KMS-11 (cell line): ENCODE data around the gene KCNJ6.

Source experiments
- H2AFZ ChIP-seq: fragments of 200-600 bp; sonication (generic); 2 replicates; pipeline ENCODE4 v1.6.1; 2016; ENCODE audit warnings: antibody characterized with exemption, mixed run types, low read depth
- H3K27ac ChIP-seq: fragments of 200-600 bp; sonication (generic); 2 replicates; pipeline ENCODE4 v1.6.1; 2016; ENCODE audit warnings: mild to moderate bottlenecking, mixed run types
- H3K27me3 ChIP-seq: fragments of 200-600 bp; sonication (generic); 2 replicates; pipeline ENCODE4 v1.6.1; 2017; ENCODE audit warnings: mild to moderate bottlenecking, low read depth, mixed run types, moderate library complexity; ENCODE audit not compliant: insufficient read depth
- H3K36me3 ChIP-seq: fragments of 200-600 bp; sonication (generic); 2 replicates; pipeline ENCODE4 v1.6.1; 2017; ENCODE audit warnings: mild to moderate bottlenecking, mixed run types; ENCODE audit not compliant: insufficient read depth
- H3K4me1 ChIP-seq: fragments of 200-600 bp; sonication (generic); 2 replicates; pipeline ENCODE4 v1.6.1; 2016; ENCODE audit warnings: mild to moderate bottlenecking, low read depth, mixed run types; ENCODE audit not compliant: poor library complexity, severe bottlenecking
- H3K4me2 ChIP-seq: fragments of 200-600 bp; sonication (generic); 2 replicates; pipeline ENCODE4 v1.7.0; 2016; ENCODE audit warnings: mild to moderate bottlenecking, mixed run types
- H3K4me3 ChIP-seq: fragments of 200-600 bp; sonication (generic); IDR thresholded peaks from 2 replicates; pipeline ENCODE4 v1.6.1; 2017; ENCODE audit warnings: low read depth, low read length, mixed read lengths; ENCODE audit not compliant: insufficient read depth
- H3K79me2 ChIP-seq: fragments of 200-600 bp; sonication (generic); 2 replicates; pipeline ENCODE4 v1.6.1; 2016; ENCODE audit warnings: low read depth, mixed run types; ENCODE audit not compliant: insufficient read depth
- H3K9ac ChIP-seq: fragments of 200-600 bp; sonication (generic); 2 replicates; pipeline ENCODE4 v1.6.1; 2016; ENCODE audit warnings: mild to moderate bottlenecking, mixed run types
- H4K20me1 ChIP-seq: fragments of 200-600 bp; sonication (generic); 2 replicates; pipeline ENCODE4 v1.6.1; 2016; ENCODE audit warnings: mild to moderate bottlenecking, mixed run types; ENCODE audit not compliant: insufficient read depth
- TF ChIP-seq, protein P1 (sequence below): fragments of 200-600 bp; sonication (generic); conservative IDR thresholded peaks from 2 replicates; pipeline ENCODE4 v1.6.1; 2017; ENCODE audit warnings: low read depth, mild to moderate bottlenecking, antibody characterized with exemption, low read length, moderate library complexity, mixed read lengths

KCNJ6 gene

GRCh38 chr21:37601027-37601426 is 315.2 kb downstream of the KCNJ6 start:
- H3K4me3 ChIP-seq, result no peak overlapping the region
- 0 out of 2 replicates have a peak, but pooled peaks cover 6% of the 10 kb centered on the region for H3K79me2 ChIP-seq
- no peak overlapping the region for H2AFZ ChIP-seq
- no peaks in the 10 kb centered on the region for H4K20me1 ChIP-seq
- H3K4me2 ChIP-seq, result no peak overlapping the region
- H3K36me3 ChIP-seq, result no peaks in the 10 kb centered on the region
- H3K27me3 ChIP-seq, result no peaks in the 10 kb centered on the region
- no peaks in the 10 kb centered on the region for H3K4me1 ChIP-seq
- TF ChIP-seq, protein P1, sequence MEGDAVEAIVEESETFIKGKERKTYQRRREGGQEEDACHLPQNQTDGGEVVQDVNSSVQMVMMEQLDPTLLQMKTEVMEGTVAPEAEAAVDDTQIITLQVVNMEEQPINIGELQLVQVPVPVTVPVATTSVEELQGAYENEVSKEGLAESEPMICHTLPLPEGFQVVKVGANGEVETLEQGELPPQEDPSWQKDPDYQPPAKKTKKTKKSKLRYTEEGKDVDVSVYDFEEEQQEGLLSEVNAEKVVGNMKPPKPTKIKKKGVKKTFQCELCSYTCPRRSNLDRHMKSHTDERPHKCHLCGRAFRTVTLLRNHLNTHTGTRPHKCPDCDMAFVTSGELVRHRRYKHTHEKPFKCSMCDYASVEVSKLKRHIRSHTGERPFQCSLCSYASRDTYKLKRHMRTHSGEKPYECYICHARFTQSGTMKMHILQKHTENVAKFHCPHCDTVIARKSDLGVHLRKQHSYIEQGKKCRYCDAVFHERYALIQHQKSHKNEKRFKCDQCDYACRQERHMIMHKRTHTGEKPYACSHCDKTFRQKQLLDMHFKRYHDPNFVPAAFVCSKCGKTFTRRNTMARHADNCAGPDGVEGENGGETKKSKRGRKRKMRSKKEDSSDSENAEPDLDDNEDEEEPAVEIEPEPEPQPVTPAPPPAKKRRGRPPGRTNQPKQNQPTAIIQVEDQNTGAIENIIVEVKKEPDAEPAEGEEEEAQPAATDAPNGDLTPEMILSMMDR, result no peak
- H3K27ac ChIP-seq, result no peak overlapping the region
- no peak overlapping the region for H3K9ac ChIP-seq

DNA sequence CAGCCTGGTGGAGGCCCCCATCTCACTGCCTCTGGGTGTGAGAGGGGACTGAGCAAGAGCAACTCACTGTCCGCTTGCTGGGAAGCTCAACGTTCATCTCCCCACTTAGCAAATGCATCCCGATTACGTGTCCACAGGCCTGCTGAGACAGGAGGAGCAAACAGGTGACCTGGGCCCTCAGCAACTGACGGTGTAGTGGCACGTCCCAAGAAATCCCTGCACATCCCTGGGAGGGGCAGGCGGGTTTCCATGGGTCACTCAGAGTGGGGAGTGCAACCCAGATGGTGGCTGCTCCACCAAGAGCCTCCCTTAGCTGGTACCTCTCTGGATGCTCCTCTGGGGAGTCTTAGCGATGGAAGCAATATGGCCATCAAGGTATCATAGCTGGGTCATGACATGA is 320.3 kb downstream of the KCNJ6 start:
- H3K79me2 ChIP-seq, result no peaks in the 10 kb centered on the region
- H3K4me1 ChIP-seq, result no peaks in the 10 kb centered on the region
- no peaks in the 10 kb centered on the region for H3K27me3 ChIP-seq
- no peak overlapping the region for H3K4me3 ChIP-seq
- H2AFZ ChIP-seq, result no peak overlapping the region
- H4K20me1 ChIP-seq, result no peaks in the 10 kb centered on the region
- H3K27ac ChIP-seq, result no peak overlapping the region
- TF ChIP-seq, protein P1, result no peak
- no peak overlapping the region for H3K9ac ChIP-seq
- no peak overlapping the region for H3K4me2 ChIP-seq
- H3K36me3 ChIP-seq, result no peaks in the 10 kb centered on the region

- Histone ChIP-seq H3K27ac (no peak overlapping the region), H3K79me2 (no peaks in the 10 kb centered on the region), H3K4me1 (no peaks in the 10 kb centered on the region), H3K36me3 (no peaks in the 10 kb centered on the region), H3K9ac (no peak overlapping the region), H3K4me2 (no peak overlapping the region), H3K4me3 (no peak overlapping the region), H3K27me3 (no peaks in the 10 kb centered on the region), H2AFZ (no peak overlapping the region), H4K20me1 (no peaks in the 10 kb centered on the region)
- TF ChIP-seq, protein P1, result no peak
Measured at GRCh38 chr21:37594472-37594951, 321.7 kb downstream of the KCNJ6 start.

- H2AFZ ChIP-seq, result no peak overlapping the region
- TF ChIP-seq, protein P1, result no peak
- no peak overlapping the region for H3K4me3 ChIP-seq
- H3K4me2 ChIP-seq, result no peak overlapping the region
- no peaks in the 10 kb centered on the region for H3K4me1 ChIP-seq
- no peaks in the 10 kb centered on the region for H3K36me3 ChIP-seq
- H3K9ac ChIP-seq, result no peak overlapping the region
- H3K79me2 ChIP-seq, result no peaks in the 10 kb centered on the region
- no peaks in the 10 kb centered on the region for H3K27me3 ChIP-seq
- no peak overlapping the region for H3K27ac ChIP-seq
- H4K20me1 ChIP-seq, result no peaks in the 10 kb centered on the region
Measured at GRCh38 chr21:37593740-37594471, 322.4 kb downstream of the KCNJ6 start.
